Ascending aorta (tissue), 2 donors: ENCODE measurements around the gene TTC23. TPM values are rescaled to one million over a fixed set of nuclear protein-coding genes. Genes with fewer than 3 reads are reported as not detected.

ENCODE experiments used
- DNase-seq, 2 donors: peaks; one replicate each; pipeline ENCODE4 v3.0.0-alpha.2; 2019; ENCODE audit warnings: low spot score in 2 of 2
- H3K27ac ChIP-seq, 2 donors: fragments of 200-600 bp; sonication (generic); one replicate each; pipeline ENCODE4 v1.5.1; 2016 to 2017; ENCODE audit warnings: mild to moderate bottlenecking in 1 of 2
- H3K27me3 ChIP-seq: fragments of 200-600 bp; sonication (generic); one replicate; pipeline ENCODE4 v1.5.1; 2017
- H3K36me3 ChIP-seq, 2 donors: fragments of 200-600 bp; sonication (generic); one replicate each; pipeline ENCODE4 v1.5.1; 2016
- H3K4me1 ChIP-seq, 2 donors: fragments of 200-600 bp; sonication (generic); one replicate each; pipeline ENCODE4 v1.5.1; 2016 to 2017; ENCODE audit warnings: mild to moderate bottlenecking in 1 of 2
- H3K4me3 ChIP-seq, 2 donors: fragments of 200-600 bp; sonication (generic); one replicate each; pipeline ENCODE4 v1.5.1; 2016 to 2017; ENCODE audit warnings: mild to moderate bottlenecking in 1 of 2
- H3K9me3 ChIP-seq, 2 donors: fragments of 200-600 bp; sonication (generic); one replicate each; pipeline ENCODE4 v1.5.1; 2016
- CTCF ChIP-seq, 3 experiments: fragments of 200-600 bp in 2 of 3; fragments of 450-650 bp in 1 of 3; sonication (generic) in 2 of 3; IDR thresholded peaks; one replicate each; pipeline ENCODE4 v1.5.1; 2016 to 2019; ENCODE audit warnings: antibody characterized with exemption in 3 of 3, mild to moderate bottlenecking in 1 of 3, moderate library complexity in 1 of 3
- intact Hi-C: fragments of 100-400 bp; cut with DNase I; formaldehyde crosslinking; loops from one replicate; pipeline ENCODE4 v1.15.1; 2023
- total RNA-seq: library from RNA; depleted of rRNA; stranded (reverse); fragments of >200 nt; gene quantifications from one replicate; pipeline ENCODE4 v1.1.0, GENCODE V29; 2016

The TTC23 gene
- total RNA-seq, 1 donor from 2014 or later = 37.3 TPM

GRCh38 chr15:99110581-99111320 is 138.6 kb downstream of the TTC23 start:
- H3K27me3 ChIP-seq = no peaks in the 10 kb centered on the region
- H3K27ac ChIP-seq = peak overlapping the region; percentile 79 to 95
- peak overlapping the region in 1 of 2 donors; percentile 32 for H3K4me3 ChIP-seq
- peaks cover 16 to 57% of the 10 kb centered on the region in 2 donors for H3K4me1 ChIP-seq
- peak in 1 of 2 donors; percentile 71 for DNase-seq
- H3K9me3 ChIP-seq = no peaks in the 10 kb centered on the region
- no peak for TF ChIP-seq CTCF (IDR thresholded peaks at IDR 0.05)
- H3K36me3 ChIP-seq = peaks cover 0 to 10% of the 10 kb centered on the region in 2 donors
- intact Hi-C loops = loop anchor here (2.0 kb wide), 1 partner anchor 32 kb away; no protein-coding TSS in a partner anchor

GRCh38 chr15:99110093-99110492 is 139.3 kb downstream of the TTC23 start:
- intact Hi-C loops = loop anchor here (2.0 kb wide), 1 partner anchor 33 kb away; no protein-coding TSS in a partner anchor
- Histone ChIP-seq H3K4me3 (peak overlapping the region in 1 of 2 donors; percentile 32), H3K4me1 (peaks cover 16 to 51% of the 10 kb centered on the region in 2 donors)

GRCh38 chr15:99109555-99110021 is 139.8 kb downstream of the TTC23 start:
- Histone ChIP-seq H3K36me3 (peaks cover 0 to 10% of the 10 kb centered on the region in 2 donors), H3K27ac (peak overlapping the region; percentile 79 to 95), H3K27me3 (no peaks in the 10 kb centered on the region), H3K9me3 (no peaks in the 10 kb centered on the region), H3K4me1 (peaks cover 14 to 48% of the 10 kb centered on the region in 2 donors), H3K4me3 (peak overlapping the region in 1 of 2 donors; percentile 32)
- no peak for TF ChIP-seq CTCF (IDR thresholded peaks at IDR 0.05)
- DNase-seq = no peak
- intact Hi-C loops = loop anchor here (2.0 to 10.0 kb wide), 3 partner anchors 33 to 625 kb away; partner anchors contain the start of gene LYSMD4

More at GRCh38 chr15:99110093-99110492, 139.3 kb downstream of the TTC23 start:
- H3K27ac ChIP-seq = peak overlapping the region; percentile 79 to 95
- H3K9me3 ChIP-seq = no peaks in the 10 kb centered on the region
- TF ChIP-seq CTCF (IDR thresholded peaks at IDR 0.05) = no peak
- no peaks in the 10 kb centered on the region for H3K27me3 ChIP-seq
- H3K36me3 ChIP-seq = peaks cover 0 to 10% of the 10 kb centered on the region in 2 donors
- no peak for DNase-seq

GRCh38 chr15:99108993-99109392 is 140.4 kb downstream of the TTC23 start:
- Histone ChIP-seq H3K4me1 (peaks cover 14 to 42% of the 10 kb centered on the region in 2 donors), H3K27me3 (no peaks in the 10 kb centered on the region), H3K36me3 (peaks cover 0 to 7% of the 10 kb centered on the region in 2 donors), H3K4me3 (peak overlapping the region in 1 of 2 donors; percentile 32), H3K9me3 (no peaks in the 10 kb centered on the region), H3K27ac (peak overlapping the region; percentile 79 to 95)
- no peak for DNase-seq
- TF ChIP-seq CTCF (IDR thresholded peaks at IDR 0.05) = no peak
- intact Hi-C loops = loop anchor here (5.0 to 10.0 kb wide), 2 partner anchors 63 to 626 kb away; partner anchors contain the start of gene LYSMD4

DNA sequence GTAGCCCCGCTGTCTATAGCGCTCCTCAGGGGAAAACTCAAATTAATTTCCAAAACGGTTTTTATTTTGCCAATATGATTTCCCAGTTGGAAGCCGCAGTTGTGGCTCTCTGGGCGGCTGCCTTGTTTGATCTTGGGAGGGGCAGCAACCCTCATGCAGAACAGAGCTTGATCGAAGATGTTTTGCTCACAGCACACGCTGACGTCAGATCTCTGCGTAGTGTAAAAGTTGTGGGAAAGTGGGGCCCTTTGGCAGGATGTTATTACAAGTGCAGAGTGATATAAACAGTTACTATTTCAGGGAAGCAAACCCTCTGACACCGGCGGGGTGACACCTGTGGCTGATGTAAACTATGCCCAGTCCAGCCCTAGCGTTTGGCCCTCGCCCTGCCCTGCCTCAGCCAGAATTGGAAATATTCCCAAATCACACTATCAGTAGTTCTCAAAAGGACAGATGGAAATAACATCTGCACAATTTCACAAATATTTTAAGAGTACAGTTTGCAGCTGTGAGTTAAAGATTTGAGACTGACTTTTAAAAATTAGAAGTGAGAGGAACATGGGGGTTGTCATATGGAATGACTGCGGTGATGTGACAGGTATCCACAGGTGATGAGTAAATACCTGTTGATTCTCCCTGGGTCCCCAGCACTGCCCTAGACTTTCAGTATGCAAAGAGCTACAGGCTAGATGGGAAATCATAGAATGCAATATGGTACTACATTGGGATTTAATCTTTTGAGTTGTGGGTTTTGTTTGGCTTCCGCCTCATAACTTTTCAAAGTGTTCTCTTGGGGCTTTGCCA is 142.8 kb downstream of the TTC23 start:
- no peaks in the 10 kb centered on the region for H3K36me3 ChIP-seq
- no peaks in the 10 kb centered on the region for H3K9me3 ChIP-seq
- peak overlapping the region; percentile 79 to 95 for H3K27ac ChIP-seq
- no peak for DNase-seq
- H3K4me3 ChIP-seq = peak overlapping the region; percentile 76
- no peaks in the 10 kb centered on the region for H3K27me3 ChIP-seq
- H3K4me1 ChIP-seq = peaks cover 14 to 44% of the 10 kb centered on the region in 2 donors
- intact Hi-C loops = loop anchor here (1.0 to 10.0 kb wide), 3 partner anchors 19 to 628 kb away; partner anchors contain the start of gene LYSMD4
- no peak for TF ChIP-seq CTCF (IDR thresholded peaks at IDR 0.05)
